CD4-positive, alpha-beta T cell treated with Interleukin-15 for 4 hours (primary cell): ENCODE measurements around the gene CLN3.
A peak's percentile ranks its signal among the peaks of the same experiment; 100 is the strongest.
"Not testable (repeated sequence)": the region's sequence is repeated elsewhere in the genome, so short reads cannot be mapped to it uniquely, and the experiment has no call there.

ENCODE experiments used
- DNase-seq: peaks from one replicate; pipeline ENCODE4 v3.0.0-alpha.2; 2020; ENCODE audit warnings: low spot score

Gene CLN3

GRCh38 chr16:28491970-28492474 lies at the start of gene CLN3:
CLN3 (minus strand) TSS chr16:28492074; CDS start chr16:28491759, 315 bp downstream.
- peak; percentile 90 for DNase-seq

- no peak for DNase-seq
Observed at GRCh38 chr16:28540346-28540745, 48.5 kb upstream of the CLN3 start.

- no peak for DNase-seq
Observed at GRCh38 chr16:28538733-28539596, 47.1 kb upstream of the CLN3 start, which contains the start of gene NUPR1. NUPR1 (minus strand) TSS chr16:28538974; CDS start chr16:28538907, 67 bp downstream.

- DNase-seq: no peak
Observed at GRCh38 chr16:28537964-28538732, 46.3 kb upstream of the CLN3 start.

GRCh38 chr16:28537076-28537475 lies 45.2 kb upstream of the CLN3 start:
- DNase-seq: no peak

- peak; percentile 39 for DNase-seq
Observed at GRCh38 chr16:28534542-28535373, 42.9 kb upstream of the CLN3 start.

- no peak for DNase-seq
Observed at GRCh38 chr16:28532940-28533647, 41.2 kb upstream of the CLN3 start.

- no peak for DNase-seq
Observed at GRCh38 chr16:28531777-28532744, 40.2 kb upstream of the CLN3 start.

- no peak for DNase-seq
Observed at GRCh38 chr16:28529124-28529523, 37.2 kb upstream of the CLN3 start.

GRCh38 chr16:28528463-28528867 lies 36.6 kb upstream of the CLN3 start:
- no peak for DNase-seq

- no peak for DNase-seq
Observed at GRCh38 chr16:28527985-28528384, 36.1 kb upstream of the CLN3 start.

- not testable (repeated sequence) for DNase-seq
Observed at GRCh38 chr16:28527100-28527785, 35.4 kb upstream of the CLN3 start.

- DNase-seq: no peak
Observed at GRCh38 chr16:28526201-28527099, 34.6 kb upstream of the CLN3 start.

- no peak for DNase-seq
Observed at GRCh38 chr16:28524681-28525171, 32.9 kb upstream of the CLN3 start.

GRCh38 chr16:28522792-28523191 lies 30.9 kb upstream of the CLN3 start:
- DNase-seq: no peak

- no peak for DNase-seq
Observed at GRCh38 chr16:28521436-28521835, 29.6 kb upstream of the CLN3 start.

GRCh38 chr16:28520672-28521071 lies 28.8 kb upstream of the CLN3 start:
- DNase-seq: no peak

- DNase-seq: no peak
Observed at GRCh38 chr16:28514246-28514645, 22.4 kb upstream of the CLN3 start.
